ENCODE data around the gene THAP7.

GRCh38 chr22:21016644-21017420 lies 14.9 kb upstream of the THAP7 start:
- no peak for TF ChIP-seq CTCF (IDR thresholded peaks at IDR 0.05; ENCODE audit: extremely low read depth in 1 of 2, insufficient read depth in 1 of 2, low read depth in 1 of 2, low read length in 2 of 2)
- no peak for TF ChIP-seq POLR2A (IDR thresholded peaks at IDR 0.05; ENCODE audit: low read depth, low read length)
- TF ChIP-seq MAX (IDR thresholded peaks at IDR 0.05; ENCODE audit: insufficient read depth, insufficient read length): no peak
- no peak for TF ChIP-seq JUN (IDR thresholded peaks at IDR 0.05; ENCODE audit: borderline replicate concordance, insufficient read depth, insufficient read length, low read depth)
- no peak for TF ChIP-seq POLR2AphosphoS5 (IDR thresholded peaks at IDR 0.05; ENCODE audit: insufficient read depth, low read depth, low read length)
- TF ChIP-seq MYC (IDR thresholded peaks at IDR 0.05; ENCODE audit: low read depth, low read length): no peak

Data from endothelial cell of umbilical vein (primary cell).